ENCODE measurements around the gene SESTD1.
"Not testable (repeated sequence)": the region's sequence is repeated elsewhere in the genome, so short reads cannot be mapped to it uniquely, and the experiment has no call there.

Gene SESTD1

GRCh38 chr2:179098080-179098689 lies 166.4 kb downstream of the SESTD1 start:
- DNase-seq: no peak

GRCh38 chr2:179097131-179097530 lies 167.5 kb downstream of the SESTD1 start:
- DNase-seq: no peak

GRCh38 chr2:179096090-179096489 lies 168.5 kb downstream of the SESTD1 start:
- no peak for DNase-seq

GRCh38 chr2:179092912-179093311 lies 171.7 kb downstream of the SESTD1 start:
- not testable (repeated sequence) for DNase-seq

- no peak for DNase-seq
These were observed 181.9 kb downstream of the SESTD1 start for GRCh38 chr2:179082697-179083096.

GRCh38 chr2:179081954-179082353 lies 182.7 kb downstream of the SESTD1 start:
- DNase-seq: no peak

GRCh38 chr2:179072527-179072926 lies 192.1 kb downstream of the SESTD1 start:
- DNase-seq: no peak

GRCh38 chr2:179071810-179072355 lies 192.7 kb downstream of the SESTD1 start:
- no peak for DNase-seq

GRCh38 chr2:179070895-179071294 lies 193.7 kb downstream of the SESTD1 start:
- DNase-seq: no peak

GRCh38 chr2:179069685-179070084 lies 194.9 kb downstream of the SESTD1 start:
- DNase-seq: no peak

- no peak for DNase-seq
These were observed 195.5 kb downstream of the SESTD1 start for GRCh38 chr2:179068991-179069643.

GRCh38 chr2:179059026-179059700 lies 205.5 kb downstream of the SESTD1 start:
- no peak for DNase-seq

- DNase-seq: no peak
These were observed 206.9 kb downstream of the SESTD1 start for GRCh38 chr2:179057737-179058136.

GRCh38 chr2:179053568-179053967 lies 211.1 kb downstream of the SESTD1 start:
- DNase-seq: not testable (repeated sequence)

All from fibroblast of skin of right biceps (primary cell).